GM06990 (cell line): ENCODE measurements around the gene NSUN7.
"Not testable (repeated sequence)": the region's sequence is repeated elsewhere in the genome, so short reads cannot be mapped to it uniquely, and the experiment has no call there.

Experiments
- DNase-seq: peaks from one replicate; pipeline ENCODE4 v3.0.0-alpha.2; 2011; ENCODE audit not compliant: insufficient read length; ENCODE audit errors: extremely low read depth
- H3K27me3 ChIP-seq: replicated peaks from 2 replicates; pipeline ENCODE4 v1.6.0; 2011; ENCODE audit warnings: low read length; ENCODE audit not compliant: control insufficient read depth, insufficient read depth
- H3K36me3 ChIP-seq: 2 replicates; pipeline ENCODE4 v1.5.1; 2011; ENCODE audit warnings: low read length; ENCODE audit not compliant: control insufficient read depth, insufficient read depth
- H3K4me3 ChIP-seq: replicated peaks from 2 replicates; pipeline ENCODE4 v1.5.1; 2011; ENCODE audit warnings: low read depth, mild to moderate bottlenecking, control low read depth, low read length
- CTCF ChIP-seq: IDR thresholded peaks from 2 replicates; pipeline ENCODE4 v1.5.1; 2011; ENCODE audit warnings: low read length, control low read depth, mild to moderate bottlenecking, inconsistent platforms; ENCODE audit not compliant: insufficient read depth, poor library complexity, severe bottlenecking

Gene NSUN7

GRCh38 chr4:40812386-40812785 lies 62.6 kb downstream of the NSUN7 start:
- TF ChIP-seq CTCF = no peak
- no peak overlapping the region for H3K4me3 ChIP-seq
- DNase-seq = no peak
- H3K27me3 ChIP-seq = no peaks in the 10 kb centered on the region
- H3K36me3 ChIP-seq = no peaks in the 10 kb centered on the region

- Histone ChIP-seq H3K4me3 (no peak overlapping the region), H3K27me3 (no peaks in the 10 kb centered on the region), H3K36me3 (no peaks in the 10 kb centered on the region)
- no peak for DNase-seq
- no peak for TF ChIP-seq CTCF
Measured at GRCh38 chr4:40812856-40813255, 63.1 kb downstream of the NSUN7 start.

- DNase-seq, H3K4me3 ChIP-seq, H3K36me3 ChIP-seq, H3K27me3 ChIP-seq: not testable (repeated sequence)
Measured at GRCh38 chr4:40817157-40817556, 67.4 kb downstream of the NSUN7 start.

GRCh38 chr4:40820101-40820500 lies 70.3 kb downstream of the NSUN7 start:
- DNase-seq = no peak
- Histone ChIP-seq H3K36me3 (peaks cover 3% of the 10 kb centered on the region), H3K4me3 (no peak overlapping the region), H3K27me3 (no peaks in the 10 kb centered on the region)
- TF ChIP-seq CTCF = no peak

- DNase-seq = no peak
- no peaks in the 10 kb centered on the region for H3K27me3 ChIP-seq
- H3K36me3 ChIP-seq = peaks cover 3% of the 10 kb centered on the region
- H3K4me3 ChIP-seq = no peak overlapping the region
- no peak for TF ChIP-seq CTCF
Measured at GRCh38 chr4:40822420-40823166, 72.8 kb downstream of the NSUN7 start.

GRCh38 chr4:40825014-40825838 lies 75.5 kb downstream of the NSUN7 start:
- no peak for DNase-seq
- Histone ChIP-seq H3K36me3 (no peaks in the 10 kb centered on the region; the same call in none of the 2 replicates), H3K4me3 (no peak overlapping the region), H3K27me3 (no peaks in the 10 kb centered on the region)
- no peak for TF ChIP-seq CTCF
